Suprapubic skin (tissue), 4 donors: ENCODE measurements around the gene NUP93.

Experiments
- EP300 ChIP-seq: sonication (generic); formaldehyde crosslinking; IDR thresholded peaks from one replicate; pipeline ENCODE4 v1.6.1; 2017; ENCODE audit warnings: antibody characterized with exemption
- POLR2A ChIP-seq, 2 donors: fragments of 450-650 bp; IDR thresholded peaks; one replicate each; pipeline ENCODE4 v1.6.1; 2017; ENCODE audit warnings: antibody characterized with exemption in 2 of 2, mild to moderate bottlenecking in 2 of 2, moderate library complexity in 2 of 2
- POLR2AphosphoS5 ChIP-seq, 3 donors: sonication (generic); formaldehyde crosslinking; IDR thresholded peaks; one replicate each; pipeline ENCODE4 v1.6.1; 2017; ENCODE audit warnings: antibody characterized with exemption in 3 of 3
- TF ChIP-seq, protein P1 (sequence below), 2 donors: fragments of 200-600 bp in 1 of 2; fragments of 450-650 bp in 1 of 2; sonication (generic) in 1 of 2; IDR thresholded peaks; one replicate each; pipeline ENCODE4 v1.5.1; 2016 to 2019; ENCODE audit warnings: antibody characterized with exemption in 2 of 2, mild to moderate bottlenecking in 1 of 2, moderate library complexity in 1 of 2

DNA sequence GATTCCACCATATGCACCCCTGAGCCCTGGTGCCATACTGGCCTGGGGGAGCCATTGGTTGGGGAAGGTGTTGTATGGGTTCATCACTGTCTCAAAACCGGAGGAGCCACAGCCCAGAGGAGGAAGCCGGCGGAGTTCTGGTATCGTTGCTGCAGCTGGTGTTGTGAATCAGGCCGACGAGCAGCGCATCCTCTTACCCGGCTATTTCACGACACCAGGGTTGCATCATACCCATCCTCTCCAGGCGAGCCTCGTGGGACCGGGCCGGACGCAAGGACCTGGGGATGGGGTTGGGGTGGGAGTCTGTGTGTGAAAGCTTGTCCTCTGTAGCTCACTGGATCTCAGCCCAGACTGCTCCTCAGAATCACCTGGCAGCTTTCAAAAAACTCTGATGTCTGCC lies 128.4 kb downstream of the NUP93 start:
- TF ChIP-seq, protein P1, sequence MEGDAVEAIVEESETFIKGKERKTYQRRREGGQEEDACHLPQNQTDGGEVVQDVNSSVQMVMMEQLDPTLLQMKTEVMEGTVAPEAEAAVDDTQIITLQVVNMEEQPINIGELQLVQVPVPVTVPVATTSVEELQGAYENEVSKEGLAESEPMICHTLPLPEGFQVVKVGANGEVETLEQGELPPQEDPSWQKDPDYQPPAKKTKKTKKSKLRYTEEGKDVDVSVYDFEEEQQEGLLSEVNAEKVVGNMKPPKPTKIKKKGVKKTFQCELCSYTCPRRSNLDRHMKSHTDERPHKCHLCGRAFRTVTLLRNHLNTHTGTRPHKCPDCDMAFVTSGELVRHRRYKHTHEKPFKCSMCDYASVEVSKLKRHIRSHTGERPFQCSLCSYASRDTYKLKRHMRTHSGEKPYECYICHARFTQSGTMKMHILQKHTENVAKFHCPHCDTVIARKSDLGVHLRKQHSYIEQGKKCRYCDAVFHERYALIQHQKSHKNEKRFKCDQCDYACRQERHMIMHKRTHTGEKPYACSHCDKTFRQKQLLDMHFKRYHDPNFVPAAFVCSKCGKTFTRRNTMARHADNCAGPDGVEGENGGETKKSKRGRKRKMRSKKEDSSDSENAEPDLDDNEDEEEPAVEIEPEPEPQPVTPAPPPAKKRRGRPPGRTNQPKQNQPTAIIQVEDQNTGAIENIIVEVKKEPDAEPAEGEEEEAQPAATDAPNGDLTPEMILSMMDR (IDR thresholded peaks at IDR 0.05) = no peak
- TF ChIP-seq POLR2A (IDR thresholded peaks at IDR 0.05) (no peak), POLR2AphosphoS5 (IDR thresholded peaks at IDR 0.05) (no peak), EP300 (no peak)
